GM19455 (cell line): ENCODE measurements around the gene RPL4.
"Not testable (repeated sequence)": the region's sequence is repeated elsewhere in the genome, so short reads cannot be mapped to it uniquely, and the experiment has no call there.

Source experiments
- ATAC-seq: cut with Tn5 transposase; IDR thresholded peaks from one replicate; pipeline ENCODE4 v1.9.1; 2021; ENCODE audit not compliant: unreplicated experiment

RPL4 gene

GRCh38 chr15:66491846-66492245, 12.8 kb downstream of the RPL4 start:
- ATAC-seq = no peak

- no peak for ATAC-seq
Observed at GRCh38 chr15:66489179-66489791, 15.4 kb downstream of the RPL4 start.

GRCh38 chr15:66488525-66488924, 16.1 kb downstream of the RPL4 start:
- ATAC-seq = no peak

DNA sequence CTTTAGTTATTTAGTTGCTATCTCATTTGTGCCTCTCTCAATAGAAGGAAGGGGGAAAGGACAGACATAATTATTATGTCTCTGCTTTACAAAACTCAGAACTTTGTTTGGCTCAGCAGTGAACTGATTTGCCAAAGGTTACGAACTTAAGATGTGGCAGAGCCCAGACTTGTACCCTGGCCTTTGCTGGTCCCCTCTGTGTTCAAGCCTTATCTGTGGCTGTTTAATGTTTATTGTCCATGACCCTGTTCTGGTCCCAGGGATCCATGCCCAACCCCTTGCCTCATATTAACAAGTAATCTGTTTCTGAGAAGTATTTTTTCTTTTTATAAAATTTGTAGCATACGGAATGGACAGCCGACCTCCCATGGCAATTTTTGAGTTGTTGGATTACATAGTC, 17.8 kb downstream of the RPL4 start:
- ATAC-seq = no peak

- ATAC-seq = no peak
Observed at GRCh38 chr15:66484539-66485112, 20.0 kb downstream of the RPL4 start.

- ATAC-seq = no peak
Observed at GRCh38 chr15:66483131-66483566, 21.5 kb downstream of the RPL4 start.

DNA sequence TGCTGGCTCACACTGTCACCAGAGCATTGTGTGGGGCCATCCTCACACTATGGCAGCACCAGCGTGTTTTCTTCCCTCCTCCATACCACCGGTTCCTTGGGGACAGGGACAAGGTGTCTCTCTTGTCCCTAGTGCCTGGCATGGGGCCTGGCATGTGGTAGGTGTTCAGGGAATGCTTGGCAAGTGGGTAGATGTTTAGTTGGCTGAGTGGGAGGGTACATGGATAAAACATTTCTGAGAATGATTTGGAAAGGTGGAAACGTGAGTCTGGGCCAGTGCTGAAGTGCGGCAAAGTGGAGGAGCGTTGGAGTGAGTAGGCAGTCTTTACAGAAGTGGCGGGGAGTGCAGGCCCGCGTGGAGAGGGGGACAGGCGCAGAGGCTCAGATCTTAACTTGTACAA, 22.1 kb downstream of the RPL4 start:
- ATAC-seq = no peak

- no peak for ATAC-seq
Observed at GRCh38 chr15:66481107-66481856, 23.4 kb downstream of the RPL4 start.

- no peak for ATAC-seq
Observed at GRCh38 chr15:66480267-66480666, 24.4 kb downstream of the RPL4 start.

DNA sequence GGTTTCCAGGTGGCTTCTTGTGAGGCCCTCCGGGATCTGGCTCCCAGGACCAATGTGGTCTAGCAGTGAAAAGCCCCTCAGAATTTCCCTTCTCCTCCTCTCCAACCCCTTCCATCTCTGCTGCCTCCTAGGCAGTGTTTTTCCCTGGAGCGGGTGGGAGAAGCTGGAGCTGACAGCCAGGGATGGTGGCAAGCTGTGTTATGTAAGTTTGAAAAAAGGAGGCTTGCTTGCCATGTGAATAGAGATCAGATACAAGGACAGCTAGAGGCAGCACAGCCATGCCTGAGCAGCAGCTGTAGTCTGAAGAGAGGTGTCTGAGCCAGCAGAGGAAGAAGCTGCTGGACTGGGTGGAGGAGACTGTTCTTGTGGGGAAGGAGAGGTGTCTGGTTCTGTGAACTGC, 27.6 kb downstream of the RPL4 start:
- no peak for ATAC-seq

DNA sequence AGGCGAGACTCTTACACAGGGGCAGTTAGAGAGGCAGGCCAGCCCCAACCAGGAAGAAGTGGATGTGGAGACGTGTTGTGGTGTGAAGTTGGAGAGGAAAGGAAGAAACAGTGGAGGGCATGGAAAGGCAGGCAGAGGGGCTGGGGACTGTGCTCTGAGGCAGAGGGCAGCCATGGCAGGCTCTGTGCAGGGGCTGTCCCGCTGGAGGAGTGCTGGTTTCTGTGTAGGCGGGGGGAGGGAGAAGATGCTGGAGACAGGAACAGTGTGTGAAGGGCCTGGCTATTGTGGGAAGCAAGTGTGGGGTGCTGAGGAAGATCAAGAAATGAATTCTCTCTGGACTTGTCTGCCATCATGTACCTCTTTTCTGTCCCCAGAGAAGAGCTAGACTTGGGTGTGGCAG, 28.1 kb downstream of the RPL4 start:
- ATAC-seq = no peak

- ATAC-seq = no peak
Observed at GRCh38 chr15:66474963-66475362, 29.7 kb downstream of the RPL4 start.

- ATAC-seq = no peak
Observed at GRCh38 chr15:66474135-66474534, 30.5 kb downstream of the RPL4 start.

DNA sequence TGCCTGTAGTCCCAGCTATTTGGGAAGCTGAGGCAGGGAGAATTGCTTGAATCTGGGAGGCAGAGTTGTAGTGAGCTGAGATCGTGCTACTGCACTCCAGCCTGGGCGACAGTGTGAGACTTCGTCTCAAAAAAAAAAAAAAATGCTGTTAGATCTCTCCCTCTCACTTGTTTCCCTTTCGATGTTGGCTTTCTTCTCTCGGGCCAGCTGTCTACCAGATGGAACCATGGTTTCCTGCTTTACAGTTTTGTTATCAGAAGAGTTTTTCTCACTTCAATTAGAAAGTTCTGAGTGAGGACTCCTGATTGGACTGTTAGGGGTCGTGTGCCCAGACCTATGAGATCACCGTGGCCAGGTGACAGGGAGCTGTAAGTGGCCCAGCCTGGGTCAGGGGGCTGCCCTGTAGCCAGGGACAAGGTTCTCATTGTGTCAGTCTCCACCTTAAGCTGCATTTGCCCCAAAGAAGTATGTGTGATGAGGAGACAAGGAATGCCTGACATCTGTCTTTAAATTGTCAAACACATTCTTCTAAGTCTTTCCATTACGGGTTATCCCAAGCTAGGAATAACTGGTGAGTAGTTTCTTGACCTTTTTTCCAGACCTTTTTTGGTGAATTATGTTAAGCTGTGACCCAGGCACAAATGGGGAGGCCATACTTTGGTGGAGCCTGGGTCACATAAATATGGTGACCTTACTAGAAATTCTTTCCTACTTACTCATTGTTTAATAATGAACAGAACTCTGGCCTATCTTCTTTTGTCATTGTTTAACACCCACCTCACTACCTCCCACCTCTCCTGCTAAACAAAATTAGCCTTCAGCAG, 32.3 kb downstream of the RPL4 start:
- ATAC-seq = peak; percentile 74

GRCh38 chr15:66470825-66471224, 33.8 kb downstream of the RPL4 start:
- ATAC-seq = not testable (repeated sequence)

- ATAC-seq = not testable (repeated sequence)
Observed at GRCh38 chr15:66467162-66468040, 37.3 kb downstream of the RPL4 start.

DNA sequence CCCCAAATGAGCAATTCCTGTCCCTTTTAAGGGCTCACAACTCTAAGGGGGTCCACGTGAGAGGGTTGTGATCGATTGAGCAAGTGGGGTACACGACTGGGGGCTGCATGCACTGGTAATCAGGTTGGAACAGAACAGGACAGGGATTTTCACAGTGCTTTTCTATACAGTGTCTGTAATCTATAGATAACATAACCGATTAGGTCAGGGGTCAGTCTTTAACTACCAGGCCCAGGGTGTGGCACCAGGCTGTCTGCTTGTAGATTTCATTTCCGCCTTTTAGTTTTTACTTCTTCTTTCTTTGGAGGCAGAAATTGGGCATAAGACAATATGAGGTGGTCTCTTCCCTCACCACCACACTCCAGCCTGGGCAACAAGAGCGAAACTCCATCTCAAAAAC, 39.4 kb downstream of the RPL4 start:
- ATAC-seq = not testable (repeated sequence)

DNA sequence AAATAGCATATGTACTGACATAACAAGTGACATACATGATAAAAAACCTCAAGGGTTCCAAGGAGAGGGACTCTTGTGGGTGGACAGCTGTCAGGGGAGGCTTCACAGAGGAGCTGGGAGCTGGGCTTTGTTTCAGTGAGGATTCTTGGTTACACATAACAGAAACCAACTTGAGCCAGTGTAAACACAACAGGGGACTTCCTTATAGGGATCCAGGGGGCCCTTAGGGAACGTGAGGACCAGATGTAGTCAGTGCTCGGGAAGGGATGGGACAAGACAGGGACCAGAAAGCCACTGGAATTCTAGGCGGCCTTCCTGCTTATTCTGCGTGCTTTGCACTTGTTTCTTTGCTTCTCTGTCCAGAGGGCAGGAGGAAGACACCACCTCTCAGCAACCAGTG, 42.0 kb downstream of the RPL4 start:
- no peak for ATAC-seq

DNA sequence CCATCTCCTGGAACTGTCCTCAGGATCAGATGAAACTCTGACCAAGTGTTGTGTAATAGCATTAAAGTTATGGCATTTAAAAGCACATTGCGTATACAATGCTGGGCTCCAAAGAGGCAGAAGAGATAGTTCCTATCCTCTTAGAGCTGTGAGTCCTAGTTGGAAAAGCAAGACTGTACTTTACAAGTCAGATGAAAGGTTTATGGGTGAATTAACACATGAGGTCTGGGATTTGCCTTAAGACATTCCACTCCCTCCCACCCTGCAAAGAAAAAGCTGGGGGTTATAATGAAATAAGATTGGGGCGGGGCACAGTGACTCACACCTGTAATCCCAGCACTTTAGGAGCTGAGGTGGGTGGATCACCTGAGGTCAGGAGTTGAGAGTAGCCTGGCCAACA, 42.7 kb downstream of the RPL4 start:
- ATAC-seq = no peak

DNA sequence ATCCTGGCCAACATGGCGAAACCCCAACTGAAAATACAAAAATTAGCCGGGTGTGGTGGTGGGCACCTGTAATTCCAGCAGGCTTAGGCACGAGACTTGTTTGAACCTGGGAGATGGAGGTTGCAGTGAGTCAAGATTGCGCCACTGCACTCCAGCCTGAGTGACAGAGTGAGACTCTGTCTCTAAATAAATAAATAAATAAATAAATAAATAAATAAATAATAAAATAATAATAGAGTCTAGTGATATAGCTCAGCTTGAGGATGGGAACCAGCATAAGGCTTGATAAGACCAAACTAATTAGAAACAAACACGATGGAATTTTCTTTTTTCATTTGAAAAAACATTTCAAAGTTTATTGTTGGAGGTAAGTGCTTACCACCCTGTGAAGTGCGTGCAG, 43.4 kb downstream of the RPL4 start:
- not testable (repeated sequence) for ATAC-seq
